ENCODE data around the gene HELZ2.
A peak's percentile ranks its signal among the peaks of the same experiment; 100 is the strongest.

HELZ2 gene

GRCh38 chr20:63536997-63537524 is 37.0 kb downstream of the HELZ2 start, which contains the start of gene PTK6:
PTK6 (minus strand) TSS chr20:63537376; CDS start chr20:63537314, 62 bp downstream.
- DNase-seq: no peak

- DNase-seq: peak; percentile 37
Measured at GRCh38 chr20:63536241-63536977, 37.6 kb downstream of the HELZ2 start.

GRCh38 chr20:63534831-63535651 is 39.0 kb downstream of the HELZ2 start:
- no peak for DNase-seq

GRCh38 chr20:63534427-63534830 is 39.6 kb downstream of the HELZ2 start:
- DNase-seq: peak; percentile 26

GRCh38 chr20:63533871-63534393 is 40.1 kb downstream of the HELZ2 start:
- peak; percentile 33 for DNase-seq

GRCh38 chr20:63533388-63533787 is 40.7 kb downstream of the HELZ2 start:
- DNase-seq: no peak

- DNase-seq: peak; percentile 21
Measured at GRCh38 chr20:63532449-63532971, 41.5 kb downstream of the HELZ2 start.

GRCh38 chr20:63531686-63532448 is 42.2 kb downstream of the HELZ2 start:
- DNase-seq: no peak

- DNase-seq: peak; percentile 24
Measured at GRCh38 chr20:63530788-63531160, 43.3 kb downstream of the HELZ2 start.

- no peak for DNase-seq
Measured at GRCh38 chr20:63529861-63530787, 43.9 kb downstream of the HELZ2 start.

GRCh38 chr20:63529180-63529860 is 44.7 kb downstream of the HELZ2 start:
- DNase-seq: peak; percentile 20

- DNase-seq: peak; percentile 10
Measured at GRCh38 chr20:63527184-63527583, 46.9 kb downstream of the HELZ2 start.

- peak; percentile 13 for DNase-seq
Measured at GRCh38 chr20:63525971-63526370, 48.1 kb downstream of the HELZ2 start.

GRCh38 chr20:63525185-63525584 is 48.9 kb downstream of the HELZ2 start:
- no peak for DNase-seq

Data from femur (tissue), 1 donor.